PFSK-1 (cell line): ENCODE results near the gene SLC48A1.

Experiments used
- FOXP2 ChIP-seq: optimal IDR thresholded peaks from 2 replicates; pipeline ENCODE3; 2011; ENCODE audit warnings: borderline replicate concordance, control low read depth, inconsistent platforms; ENCODE audit not compliant: insufficient read depth; ENCODE audit errors: extremely low read length, extremely low read depth
- POLR2AphosphoS5 ChIP-seq: IDR thresholded peaks from 2 replicates; pipeline ENCODE4 v1.6.1; 2012; ENCODE audit warnings: low read depth, mild to moderate bottlenecking, control low read depth, low read length, moderate library complexity
- REST ChIP-seq, 2 experiments: IDR thresholded peaks; 2 replicates each; pipeline versions ENCODE4 v1.6.1 to v1.8.0; 2011 to 2012; ENCODE audit warnings: low read depth in 2 of 2, low read length in 2 of 2, control low read depth in 1 of 2, inconsistent platforms in 1 of 2, mild to moderate bottlenecking in 1 of 2, moderate library complexity in 1 of 2; ENCODE audit not compliant: insufficient read depth in 1 of 2
- SIN3A ChIP-seq: IDR thresholded peaks from 2 replicates; pipeline ENCODE4 v1.6.1; 2012; ENCODE audit warnings: mild to moderate bottlenecking, low read length, moderate library complexity, borderline replicate concordance; ENCODE audit not compliant: insufficient read depth
- TAF1 ChIP-seq: IDR thresholded peaks from 2 replicates; pipeline ENCODE4 v1.6.1; 2012; ENCODE audit warnings: low read length, control low read depth, borderline replicate concordance; ENCODE audit not compliant: insufficient read depth

SLC48A1 gene

DNA sequence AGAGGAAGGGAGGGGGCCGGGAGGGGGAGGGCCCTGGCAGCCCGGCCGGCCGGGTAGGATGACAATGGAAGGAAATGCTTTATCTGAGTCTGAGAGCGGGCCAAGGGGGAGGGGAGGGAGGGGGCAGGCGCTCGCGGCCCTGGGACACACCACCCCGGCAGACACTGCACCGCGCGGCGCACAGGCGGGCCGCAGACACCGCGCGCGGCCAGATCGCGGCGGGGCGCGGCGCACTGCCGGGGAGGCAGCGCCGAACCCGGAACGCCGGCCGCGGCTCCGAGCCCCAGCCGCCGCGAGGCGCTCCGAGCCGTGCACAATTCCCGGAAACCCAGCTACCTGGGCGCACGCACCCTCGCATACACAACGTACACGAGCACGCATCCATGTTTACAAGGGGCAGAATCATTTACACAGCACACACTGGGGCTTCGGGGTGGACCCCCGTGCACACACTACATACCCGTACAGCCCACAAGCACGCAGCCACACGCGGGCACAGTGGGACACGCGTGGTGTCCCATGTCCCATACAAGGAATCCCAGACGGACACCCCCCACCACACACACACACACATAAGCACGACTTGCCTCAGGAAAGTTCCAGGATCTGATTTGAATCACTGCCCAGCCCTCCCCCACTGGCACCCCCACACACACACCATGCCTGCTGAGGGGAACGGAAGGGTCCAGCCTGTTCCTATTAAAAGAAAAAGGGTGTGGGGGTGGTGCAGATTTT lies 47.0 kb downstream of the SLC48A1 start, which contains the start of gene HDAC7:
Gene HDAC7, minus strand, starts transcription at position 8 of the 735 bp plus-strand sequence. CDS start 118 bp downstream, outside the sequence.
- TF ChIP-seq FOXP2, result no peak
- TF ChIP-seq SIN3A, result no peak; the same call in 1 of the 2 replicates
- peak; percentile 57; the same call in 1 of the 2 replicates for TF ChIP-seq TAF1
- TF ChIP-seq REST (IDR thresholded peaks at IDR 0.05; ENCODE audit: insufficient read depth in 1 of 2, low read depth in 2 of 2, low read length in 2 of 2), result no peak
- peak; percentile 65; the same call in 1 of the 2 replicates for TF ChIP-seq POLR2AphosphoS5

DNA sequence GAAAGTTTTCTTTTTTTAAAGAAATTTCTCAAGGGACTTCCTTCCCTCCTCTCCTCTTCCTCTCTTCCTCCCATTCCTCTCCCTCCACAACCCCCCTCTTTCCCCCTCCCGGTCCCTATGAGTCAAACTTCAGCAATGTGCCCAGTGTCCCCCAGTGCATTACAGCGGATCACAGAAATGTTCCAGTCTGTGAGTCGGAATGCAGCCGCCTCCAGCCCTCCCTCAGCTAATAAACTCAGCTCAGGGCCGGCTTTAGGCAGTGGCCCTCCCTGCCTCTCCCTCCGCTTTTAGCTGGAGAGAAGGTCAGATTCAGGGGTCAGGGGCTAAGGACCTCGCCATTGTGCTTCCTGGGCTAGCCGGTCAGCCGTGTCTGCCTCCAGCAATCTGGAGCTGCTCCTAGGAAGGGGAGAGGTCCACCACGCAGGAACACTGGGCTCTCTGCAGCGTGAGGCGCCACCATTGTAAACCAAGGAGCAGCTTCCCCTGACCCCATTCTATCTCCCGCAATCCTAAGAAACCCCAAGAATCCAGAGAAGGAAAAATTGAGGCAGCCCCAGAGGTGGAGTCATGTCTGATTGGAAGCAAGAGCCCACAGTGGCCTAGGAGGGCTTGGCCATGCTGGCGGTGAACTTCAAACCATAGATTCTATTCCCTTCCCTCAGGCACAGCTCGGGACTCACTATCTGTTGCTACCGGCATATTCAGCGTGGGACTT lies 47.8 kb downstream of the SLC48A1 start:
- TF ChIP-seq SIN3A (no peak), TAF1 (0 out of 2 replicates have a peak, but pooled peaks have one; percentile 63), REST (IDR thresholded peaks at IDR 0.05; ENCODE audit: insufficient read depth in 1 of 2, low read depth in 2 of 2, low read length in 2 of 2) (0 out of 4 replicates have a peak, but pooled peaks of 1 of the 2 experiments have one; percentile 47), FOXP2 (no peak), POLR2AphosphoS5 (peak; percentile 59; the same call in 1 of the 2 replicates)

DNA sequence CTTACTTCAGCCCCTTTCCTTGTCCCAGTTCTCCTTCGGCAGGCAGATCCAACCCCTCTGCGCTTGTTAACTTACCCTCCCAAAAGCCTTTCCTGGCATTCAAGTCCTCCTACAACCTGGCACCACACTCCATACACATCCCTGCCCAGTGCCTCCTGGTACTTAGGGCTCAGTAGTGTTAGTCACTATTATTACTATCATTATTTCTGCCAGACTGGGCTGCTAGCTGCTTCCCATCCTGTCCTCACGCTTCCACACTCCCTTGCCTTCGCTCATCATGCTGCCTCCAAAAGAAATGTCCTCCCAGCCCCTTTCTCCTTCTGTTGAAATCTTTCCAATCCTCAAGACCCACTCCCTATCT lies 48.3 kb downstream of the SLC48A1 start:
- TF ChIP-seq TAF1 (no peak), FOXP2 (no peak), REST (IDR thresholded peaks at IDR 0.05; ENCODE audit: insufficient read depth in 1 of 2, low read depth in 2 of 2, low read length in 2 of 2) (no peak), SIN3A (no peak), POLR2AphosphoS5 (no peak)

GRCh38 chr12:47822401-47822800 lies 49.4 kb downstream of the SLC48A1 start:
- TF ChIP-seq FOXP2, result no peak
- TF ChIP-seq REST (IDR thresholded peaks at IDR 0.05; ENCODE audit: insufficient read depth in 1 of 2, low read depth in 2 of 2, low read length in 2 of 2), result no peak
- TF ChIP-seq POLR2AphosphoS5, result no peak
- no peak for TF ChIP-seq SIN3A

DNA sequence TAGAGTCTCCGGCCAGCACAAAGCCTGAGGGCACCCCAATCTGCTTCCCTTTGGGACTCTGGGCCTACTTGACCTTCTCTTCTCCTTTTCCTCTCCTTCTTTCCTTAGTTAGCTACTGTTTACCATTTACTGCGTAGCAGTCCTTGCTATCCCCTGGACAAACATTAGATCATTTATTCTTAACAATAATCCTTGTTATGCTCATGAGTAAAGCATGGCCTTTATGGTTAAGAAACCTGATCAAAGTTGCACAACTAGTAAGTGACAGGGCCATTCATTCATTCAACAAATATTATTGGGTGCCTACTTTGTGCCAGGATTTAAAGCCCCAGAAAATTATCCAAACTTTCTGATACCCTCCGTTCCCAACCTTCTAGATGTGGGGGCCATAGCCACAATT lies 49.8 kb downstream of the SLC48A1 start:
- TF ChIP-seq FOXP2, result no peak
- TF ChIP-seq REST (IDR thresholded peaks at IDR 0.05; ENCODE audit: insufficient read depth in 1 of 2, low read depth in 2 of 2, low read length in 2 of 2), result no peak
- TF ChIP-seq POLR2AphosphoS5, result no peak
- TF ChIP-seq TAF1, result no peak
- TF ChIP-seq SIN3A, result no peak
